GM20431 (cell line): ENCODE results near the gene PLA2G4A.

ENCODE experiments used
- in situ Hi-C: fragments of 300-500 bp; cut with MseI, MboI; formaldehyde crosslinking; loops from one replicate; pipeline ENCODE4 v1.15.0; 2020; ENCODE audit warnings: low sequenced_read_pairs; ENCODE audit not compliant: unreplicated experiment

Gene PLA2G4A

DNA sequence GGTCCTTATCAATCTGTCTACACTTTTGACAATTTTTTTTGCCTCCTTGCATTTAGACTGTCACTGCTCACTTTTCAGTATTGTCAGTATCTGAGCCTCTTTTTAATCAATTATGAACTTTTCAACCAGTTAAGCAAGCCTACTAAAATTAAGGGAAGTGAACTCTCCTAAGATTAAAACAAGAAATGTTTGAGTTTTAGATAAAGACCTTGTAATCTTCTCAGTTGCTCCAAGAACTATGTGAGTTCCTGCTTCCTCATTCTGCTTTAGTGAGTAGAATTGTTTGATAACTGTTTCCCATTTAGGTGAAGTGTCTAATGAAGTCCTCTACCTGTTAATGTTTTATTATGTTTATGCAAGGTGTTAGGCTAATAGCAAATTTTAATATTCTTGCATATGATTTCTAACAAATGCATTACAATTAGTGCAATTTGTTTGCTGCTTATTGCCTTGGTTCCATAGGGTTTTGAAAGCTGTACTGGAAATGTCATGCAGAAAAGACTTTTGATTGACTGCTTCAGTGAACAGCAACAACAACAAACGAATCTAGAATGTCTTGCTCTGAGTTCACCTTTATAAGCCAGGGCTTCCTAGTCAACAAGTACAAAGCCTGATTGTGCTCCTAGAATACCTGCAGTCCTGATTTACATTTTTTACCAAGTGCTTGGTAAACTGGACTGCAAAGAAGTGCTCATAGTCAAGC, 40.9 kb downstream of the PLA2G4A start:
- in situ Hi-C loops, result no loop called here

DNA sequence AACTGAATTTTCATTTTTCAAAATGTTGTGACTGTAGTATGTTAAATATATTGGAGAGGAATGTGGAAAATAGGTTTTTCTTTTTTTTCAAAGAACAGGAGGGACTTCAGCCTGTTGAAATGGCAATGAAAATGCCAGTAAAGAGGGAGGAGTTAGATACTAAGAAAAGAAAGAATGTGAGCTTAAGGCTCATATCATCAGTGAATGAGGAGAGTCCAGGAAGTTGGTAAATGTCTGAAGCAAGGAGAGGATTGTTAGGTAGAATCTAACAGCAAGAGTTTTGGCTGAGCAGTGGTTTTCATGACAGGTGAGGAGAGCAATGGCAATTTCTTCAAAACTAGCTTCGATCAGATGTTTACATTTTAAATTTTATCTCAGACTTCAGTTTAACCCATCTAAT, 43.0 kb downstream of the PLA2G4A start:
- in situ Hi-C loops, result no loop called here

DNA sequence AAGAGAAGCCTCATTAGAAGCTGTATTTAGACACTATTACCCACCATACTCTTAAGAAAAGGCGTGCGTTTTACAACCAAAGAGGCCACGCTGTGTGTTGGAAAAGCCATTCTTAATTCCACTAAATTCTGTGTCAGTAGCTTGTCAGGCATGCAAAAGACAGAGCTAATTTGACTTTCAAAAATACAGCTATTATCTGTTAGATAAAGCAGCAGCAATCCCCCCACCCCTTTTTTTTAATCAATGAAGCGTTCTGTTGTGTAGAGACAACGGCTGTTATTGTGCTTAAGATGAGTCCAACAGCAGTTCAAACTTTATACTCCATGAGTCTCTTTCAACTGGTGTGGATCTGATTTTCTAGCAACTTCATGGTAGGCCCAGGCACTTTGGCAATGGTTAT, 43.5 kb downstream of the PLA2G4A start:
- in situ Hi-C loops, result no loop called here

DNA sequence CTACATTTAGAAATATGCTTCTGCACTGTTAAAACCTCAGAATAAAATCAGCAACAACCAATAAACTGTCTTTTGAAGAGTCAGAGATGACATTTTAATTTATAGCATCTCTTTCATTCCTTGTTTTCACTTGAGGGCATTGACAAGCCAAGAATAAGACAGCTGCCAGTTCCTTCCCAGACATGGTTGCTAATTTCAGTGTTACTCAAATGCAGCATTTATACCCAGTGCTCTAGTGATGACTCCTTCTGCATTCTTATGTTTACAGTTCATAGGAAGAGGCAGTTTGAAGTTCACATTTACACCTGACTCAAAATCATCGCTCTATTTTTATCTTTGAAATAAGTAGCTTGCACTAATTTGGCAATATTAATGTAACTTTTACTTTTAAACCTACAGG, 44.9 kb downstream of the PLA2G4A start:
- in situ Hi-C loops, result no loop called here

DNA sequence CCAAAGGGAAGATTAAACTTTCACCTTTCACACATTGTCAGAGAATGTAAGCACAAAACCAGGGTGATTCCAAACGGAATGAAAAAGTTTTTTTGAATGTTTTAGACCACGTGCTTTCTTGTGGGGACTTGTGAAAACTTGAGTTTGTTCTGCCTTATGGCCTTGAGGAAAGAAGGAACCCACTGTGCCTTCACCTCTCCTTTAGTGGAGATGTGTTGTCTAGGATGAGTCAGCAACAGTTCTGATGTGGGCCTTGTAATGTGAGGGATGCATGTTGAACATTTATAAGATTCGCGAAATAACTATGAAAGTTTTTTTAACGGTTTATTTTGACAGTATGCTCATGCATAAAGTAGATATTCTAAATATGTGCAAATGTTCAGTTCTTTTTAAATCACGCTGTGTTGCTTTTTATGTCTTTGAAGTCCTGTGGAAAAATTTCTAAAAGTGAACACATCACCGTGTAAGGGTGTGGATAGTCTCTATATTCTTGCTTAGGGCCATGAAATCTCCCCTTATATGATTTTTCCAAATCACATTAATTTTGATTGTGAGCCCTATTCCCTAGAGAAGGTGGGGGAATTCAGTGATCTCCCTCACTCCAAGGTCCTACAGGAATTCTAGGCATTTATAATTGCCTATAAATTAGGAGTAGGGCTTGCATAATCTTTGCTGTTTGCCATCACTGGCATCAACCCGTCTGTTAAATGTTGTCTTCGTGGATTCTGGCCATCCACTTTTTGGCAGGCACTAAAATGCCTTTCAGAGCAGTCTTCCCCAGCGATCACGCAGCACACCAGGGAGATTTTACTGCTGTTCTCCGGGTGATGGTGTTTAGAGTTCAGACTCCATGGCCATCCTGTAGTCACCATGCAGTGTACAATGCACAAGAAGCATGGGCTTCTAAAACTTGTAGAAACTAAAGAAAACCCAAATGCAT, 47.4 kb downstream of the PLA2G4A start:
- in situ Hi-C loops, result no loop called here

DNA sequence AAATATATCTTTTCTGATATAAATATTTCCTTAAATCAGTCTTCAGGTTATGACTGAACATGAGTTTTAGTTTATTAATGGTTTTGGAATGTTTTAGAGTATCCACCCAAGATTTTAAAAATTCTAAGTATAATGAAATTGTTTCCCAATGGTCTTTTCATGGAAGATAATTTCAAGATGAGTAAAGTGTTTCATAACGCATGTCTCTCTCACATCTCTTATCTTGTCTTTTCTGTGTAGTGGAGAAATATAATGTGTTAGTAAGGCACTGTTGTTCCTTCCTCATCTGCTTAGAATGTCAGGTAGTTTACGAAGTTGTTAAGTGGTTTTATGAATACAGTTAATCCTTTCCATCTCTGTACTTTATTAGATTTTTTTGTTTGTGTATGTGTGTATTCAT, 49.6 kb downstream of the PLA2G4A start:
- in situ Hi-C loops, result no loop called here

DNA sequence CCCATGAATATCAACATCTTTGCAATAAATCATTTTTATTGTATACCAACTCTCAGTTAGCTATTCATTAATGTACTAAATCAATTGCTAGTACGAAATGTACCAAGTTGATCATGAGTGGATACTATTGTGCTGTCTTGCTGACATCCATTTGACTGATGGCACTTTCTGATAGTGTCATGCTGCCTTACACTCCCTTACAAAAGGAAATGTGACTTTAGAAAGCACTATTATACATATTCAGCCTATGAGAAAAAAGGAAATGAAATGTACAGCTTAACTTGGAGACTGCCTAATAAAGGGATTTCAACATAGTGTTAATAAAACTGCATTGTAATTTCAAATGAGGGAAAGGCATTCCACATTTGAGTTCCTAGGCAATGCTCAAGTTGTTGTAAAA, 52.2 kb downstream of the PLA2G4A start:
- in situ Hi-C loops, result no loop called here

DNA sequence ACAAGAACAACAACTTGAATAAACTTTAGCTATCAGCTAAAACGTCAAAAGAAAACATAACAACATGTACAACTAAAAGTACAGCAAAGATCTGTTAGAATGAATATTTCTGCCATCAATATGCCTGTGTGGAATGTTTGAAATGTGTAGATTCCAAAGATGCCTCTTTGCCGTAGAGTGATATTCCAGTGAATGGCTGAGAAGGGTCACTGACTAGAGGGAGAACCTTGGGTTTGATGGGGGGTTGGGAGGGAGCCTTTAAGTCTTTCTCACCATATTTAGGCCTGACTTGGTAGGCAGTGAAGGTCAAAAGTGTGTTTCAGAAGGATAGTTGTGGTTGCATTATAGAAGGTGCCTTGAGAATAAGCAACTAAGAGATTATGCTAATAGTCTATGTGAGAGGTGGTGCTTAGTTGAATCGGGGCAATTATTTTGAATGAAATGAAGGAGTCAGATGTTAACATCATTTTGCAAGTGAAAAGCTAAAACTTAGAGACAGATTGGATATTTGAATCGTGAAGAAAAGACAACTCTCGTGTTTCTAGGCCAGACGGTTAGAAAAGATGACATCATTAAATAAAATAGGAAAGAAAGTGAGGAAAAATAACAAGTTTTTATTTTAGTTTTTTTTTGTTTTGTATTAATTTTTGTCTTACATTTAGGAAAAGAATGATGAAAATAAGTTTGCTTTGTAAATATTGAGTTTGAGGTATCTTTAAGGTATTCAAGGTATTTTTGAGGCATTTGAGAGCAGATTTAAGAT, 53.8 kb downstream of the PLA2G4A start:
- in situ Hi-C loops, result no loop called here

DNA sequence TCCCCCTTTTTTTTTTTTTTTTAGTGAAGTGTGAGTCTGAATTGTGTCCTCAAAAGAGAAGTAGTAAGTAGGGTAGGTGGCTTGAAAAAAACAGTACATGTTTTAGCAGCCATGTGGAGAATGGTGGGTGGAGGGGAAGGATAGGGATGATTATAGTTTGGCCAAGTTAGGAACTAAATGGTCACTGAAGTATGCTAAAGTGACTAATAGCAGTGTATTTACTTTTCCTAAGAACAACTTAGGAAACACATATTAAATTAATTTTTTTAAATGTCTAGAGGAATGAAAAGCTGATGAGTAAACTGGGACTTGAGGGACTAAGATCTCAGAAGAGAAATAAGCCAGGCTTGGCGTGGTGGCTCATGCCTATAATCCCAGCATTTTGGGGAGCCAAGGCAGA, 55.5 kb downstream of the PLA2G4A start:
- in situ Hi-C loops, result no loop called here

DNA sequence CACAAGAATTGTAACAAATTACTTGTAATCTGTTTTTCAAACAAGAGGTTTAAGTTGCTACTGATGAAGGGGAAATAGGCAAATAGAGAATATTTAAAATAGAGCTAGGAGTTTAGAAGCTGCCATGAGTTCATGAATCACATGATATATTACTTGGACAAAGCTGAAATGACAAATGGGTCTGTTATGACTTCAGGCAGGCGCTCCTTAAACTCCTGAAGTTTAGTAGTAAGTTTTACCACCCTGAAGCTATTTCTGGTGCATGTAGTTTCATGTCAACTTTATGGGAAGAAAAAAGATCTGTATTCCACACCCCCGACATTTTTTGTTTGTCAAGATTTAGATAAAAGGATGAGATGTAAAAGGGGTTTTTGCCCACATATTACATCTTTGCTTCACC, 58.5 kb downstream of the PLA2G4A start:
- in situ Hi-C loops, result no loop called here

DNA sequence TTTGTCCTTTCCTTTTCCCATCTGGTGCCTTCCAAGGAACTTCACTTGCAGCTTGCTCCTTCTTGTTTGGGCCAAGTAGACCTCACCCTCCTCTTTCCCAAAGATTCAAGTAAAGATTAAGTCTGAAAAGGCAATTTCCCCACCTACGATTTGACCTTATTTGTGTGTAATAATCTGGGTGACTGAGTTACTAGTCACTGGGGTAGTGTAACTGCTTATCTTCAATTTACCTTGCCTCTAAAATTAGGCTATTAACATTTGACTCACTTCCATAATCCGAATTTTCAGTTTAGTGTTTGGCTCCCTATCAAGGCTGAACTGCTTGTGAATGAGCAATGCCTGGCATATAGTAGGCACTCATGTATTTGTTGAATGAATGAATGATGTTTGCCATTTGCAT, 59.6 kb downstream of the PLA2G4A start:
- in situ Hi-C loops, result no loop called here

DNA sequence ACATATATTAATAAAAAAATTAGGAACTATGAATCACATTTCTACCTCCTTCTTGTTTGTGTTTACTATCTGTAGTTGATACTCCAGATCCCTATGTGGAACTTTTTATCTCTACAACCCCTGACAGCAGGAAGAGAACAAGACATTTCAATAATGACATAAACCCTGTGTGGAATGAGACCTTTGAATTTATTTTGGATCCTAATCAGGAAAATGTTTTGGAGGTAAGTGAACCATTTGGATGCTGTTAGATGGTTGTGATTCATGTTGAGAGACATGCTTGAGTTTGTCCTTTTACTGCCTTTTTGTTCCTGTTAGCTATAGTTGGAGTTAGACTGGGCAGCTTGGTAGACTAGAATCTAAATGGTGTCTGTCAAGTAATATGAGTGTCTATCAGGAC, 64.2 kb downstream of the PLA2G4A start:
- in situ Hi-C loops, result no loop called here

DNA sequence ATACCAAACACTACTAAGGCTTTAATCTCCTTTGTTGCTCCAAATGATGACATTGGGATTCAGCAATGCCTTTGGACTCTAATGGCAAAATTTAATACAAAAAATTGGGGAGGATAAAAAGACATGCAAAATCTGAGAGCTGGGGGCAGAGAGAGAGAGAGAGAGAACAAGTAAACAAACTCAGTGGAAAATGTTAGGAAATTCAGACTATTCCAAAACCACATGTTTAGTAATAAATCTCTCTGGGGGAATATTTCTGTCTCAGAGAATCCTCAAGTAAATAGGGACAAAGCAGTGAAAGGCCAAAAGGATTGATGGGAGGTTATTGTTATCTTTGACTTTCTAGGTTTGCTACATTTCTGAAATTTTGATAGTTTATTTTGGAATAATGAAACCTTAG, 65.7 kb downstream of the PLA2G4A start:
- in situ Hi-C loops, result no loop called here

DNA sequence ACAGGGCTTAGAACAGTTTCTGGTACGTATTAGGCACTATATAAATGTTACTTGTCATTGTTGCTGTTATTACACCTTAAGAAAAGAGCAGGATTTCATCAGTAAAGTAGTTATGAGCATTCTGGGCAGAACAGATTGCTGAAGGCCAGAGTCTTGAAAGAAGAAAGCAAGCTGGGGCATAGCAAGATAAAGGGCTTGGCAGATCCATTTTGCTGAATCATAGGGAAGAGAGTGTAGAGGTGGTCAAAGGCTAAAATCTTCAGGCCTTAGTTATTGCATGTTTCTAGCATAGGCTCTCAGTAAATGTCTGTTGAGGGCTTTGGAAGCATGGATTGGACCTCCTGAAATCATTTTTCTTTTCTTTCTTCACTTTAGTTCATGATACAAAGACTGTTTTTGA, 67.5 kb downstream of the PLA2G4A start:
- in situ Hi-C loops, result no loop called here

DNA sequence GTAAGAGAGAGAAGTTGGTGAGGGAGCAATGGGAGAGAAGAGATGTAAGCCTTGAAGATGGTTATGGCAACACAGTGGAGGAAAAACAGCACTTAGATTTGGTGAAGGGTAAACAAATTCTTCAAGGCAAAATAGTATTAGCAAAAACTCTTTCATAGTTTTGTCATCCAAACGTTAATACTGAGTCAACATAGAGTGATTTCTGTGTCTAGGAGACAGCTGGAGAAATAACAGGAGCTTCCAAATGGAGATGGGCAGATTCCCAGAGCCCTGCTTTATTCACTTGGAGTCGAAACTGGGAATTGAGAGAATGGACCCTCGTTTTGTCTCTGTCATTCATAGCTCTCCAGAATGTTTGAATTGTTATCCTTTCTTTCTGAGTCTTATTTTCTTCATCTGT, 68.3 kb downstream of the PLA2G4A start:
- in situ Hi-C loops, result no loop called here

DNA sequence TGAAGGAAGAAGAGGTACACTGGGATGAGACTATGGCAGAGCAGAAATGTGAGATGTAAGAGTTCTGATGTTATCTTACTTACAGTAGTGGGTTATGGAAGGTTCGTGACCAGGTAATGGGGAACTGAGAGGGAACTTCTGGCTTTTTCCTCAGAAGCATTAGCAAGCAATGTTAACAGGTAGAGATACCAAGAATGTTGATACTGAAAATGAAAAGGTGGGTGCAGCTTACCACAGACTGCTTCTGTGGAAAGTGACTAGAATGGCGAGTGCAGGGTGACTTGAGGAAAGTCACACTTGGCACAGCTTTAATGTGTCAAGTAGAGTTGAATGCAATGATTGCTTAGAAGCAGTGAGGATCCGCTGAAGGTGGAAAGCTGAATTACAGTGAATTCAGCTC, 70.8 kb downstream of the PLA2G4A start:
- in situ Hi-C loops, result no loop called here

DNA sequence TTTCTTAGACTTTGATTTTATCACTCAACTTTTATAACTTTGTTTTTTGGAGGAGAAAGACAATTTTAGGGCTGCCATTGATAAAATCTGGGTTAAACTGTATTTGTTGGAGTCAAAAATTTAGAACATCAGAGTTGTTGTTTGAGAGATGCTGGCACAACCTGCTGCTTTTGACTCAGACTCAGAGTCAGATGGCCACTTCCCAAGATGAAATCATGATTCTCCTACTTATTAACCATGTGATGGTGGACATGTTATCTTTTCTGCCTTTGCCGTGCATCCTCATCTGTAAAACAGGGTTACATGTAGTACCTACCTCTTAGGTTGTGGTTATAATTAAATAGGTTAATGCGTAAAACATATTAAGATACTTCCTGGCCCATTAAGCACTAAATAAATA, 71.2 kb downstream of the PLA2G4A start:
- in situ Hi-C loops, result no loop called here

DNA sequence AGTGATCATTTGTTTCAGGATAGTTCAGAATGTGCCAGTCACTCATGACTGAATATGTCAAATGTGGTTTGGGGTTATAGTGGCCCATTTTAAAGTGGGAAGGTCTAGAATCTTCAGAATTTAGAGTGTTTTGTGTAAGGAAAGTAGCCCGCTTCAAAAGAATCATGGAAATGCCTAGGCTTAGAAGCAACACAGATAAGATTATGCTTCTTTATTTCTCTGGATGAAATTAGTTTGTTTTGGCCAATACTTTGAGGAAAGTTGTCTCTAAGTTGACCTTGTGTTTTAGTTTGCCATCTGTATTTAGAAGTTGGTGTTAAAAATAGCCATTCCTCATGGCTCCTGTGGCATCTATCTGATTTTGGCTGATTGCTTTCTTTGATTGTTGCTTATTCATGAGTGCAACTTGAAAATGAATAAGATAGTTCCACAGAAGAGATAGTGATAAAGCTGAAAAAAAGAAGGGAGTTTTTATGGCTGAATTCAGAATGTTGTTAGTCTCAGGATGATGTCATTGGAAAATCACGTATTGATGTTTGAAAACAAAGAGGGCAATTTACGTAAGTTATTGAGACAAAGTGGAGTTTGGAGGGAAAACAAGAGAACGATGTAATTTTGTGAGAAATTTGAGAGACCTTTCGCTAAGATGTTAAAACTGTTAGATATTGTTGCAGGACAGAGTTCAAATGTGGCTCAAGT, 71.9 kb downstream of the PLA2G4A start:
- in situ Hi-C loops, result no loop called here

DNA sequence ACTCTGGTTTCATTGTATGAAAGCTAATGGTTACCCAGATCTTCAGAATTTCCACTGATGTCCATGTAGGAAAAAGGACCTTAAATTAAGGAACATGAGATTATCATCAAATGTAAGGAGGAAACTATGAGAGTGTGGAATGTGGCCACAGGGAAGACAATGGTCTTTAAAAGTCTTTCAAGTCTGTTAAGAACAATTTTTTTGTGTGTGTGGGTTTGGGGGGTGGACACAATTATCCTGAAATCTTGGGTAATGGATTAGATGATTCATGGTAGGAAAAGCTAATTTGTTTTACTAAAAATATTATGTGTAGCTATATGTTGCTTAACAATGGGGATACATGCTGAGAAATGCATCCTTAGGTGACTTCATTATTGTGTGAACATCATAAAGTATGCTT, 72.9 kb downstream of the PLA2G4A start:
- in situ Hi-C loops, result no loop called here
